IgD-negative memory B cell (primary cell): Measurements from ENCODE around the gene SETD1A. TPM values are rescaled to one million over a fixed set of nuclear protein-coding genes. Genes with fewer than 3 reads are reported as not detected.

Experiments used
- H3K27ac Mint-ChIP-seq, 3 donors: one replicate each; pipeline ENCODE4 v1.8.0; 2020 to 2022; ENCODE audit warnings: mild to moderate bottlenecking in 3 of 3, mixed read lengths in 3 of 3, moderate library complexity in 1 of 3
- H3K27me3 Mint-ChIP-seq: one replicate; pipeline ENCODE4 v1.8.0; 2021; ENCODE audit warnings: mixed read lengths
- H3K36me3 Mint-ChIP-seq: one replicate; pipeline ENCODE4 v1.8.0; 2020; ENCODE audit warnings: mild to moderate bottlenecking, mixed read lengths
- H3K4me1 Mint-ChIP-seq, 3 donors: one replicate each; pipeline ENCODE4 v1.8.0; 2020 to 2022; ENCODE audit warnings: mixed read lengths in 3 of 3, mild to moderate bottlenecking in 1 of 3
- H3K4me3 Mint-ChIP-seq, 4 donors: one replicate each; pipeline ENCODE4 v1.8.0; 2020 to 2022; ENCODE audit warnings: mild to moderate bottlenecking in 4 of 4, mixed read lengths in 4 of 4, moderate library complexity in 3 of 4
- H3K9me3 Mint-ChIP-seq, 3 donors: one replicate each; pipeline ENCODE4 v1.8.0; 2020 to 2021; ENCODE audit warnings: mixed read lengths in 3 of 3, mild to moderate bottlenecking in 1 of 3
- polyA plus RNA-seq: library from polyadenylated mRNA; unstranded; fragments of 300-500 nt; fragmentation: Illumina TruSeq; gene quantifications from one replicate; pipeline ENCODE4 v1.2.3, GENCODE V29; 2021

Gene SETD1A
- polyA plus RNA-seq, 1 donor from 2014 or later, result 3.0 TPM

DNA sequence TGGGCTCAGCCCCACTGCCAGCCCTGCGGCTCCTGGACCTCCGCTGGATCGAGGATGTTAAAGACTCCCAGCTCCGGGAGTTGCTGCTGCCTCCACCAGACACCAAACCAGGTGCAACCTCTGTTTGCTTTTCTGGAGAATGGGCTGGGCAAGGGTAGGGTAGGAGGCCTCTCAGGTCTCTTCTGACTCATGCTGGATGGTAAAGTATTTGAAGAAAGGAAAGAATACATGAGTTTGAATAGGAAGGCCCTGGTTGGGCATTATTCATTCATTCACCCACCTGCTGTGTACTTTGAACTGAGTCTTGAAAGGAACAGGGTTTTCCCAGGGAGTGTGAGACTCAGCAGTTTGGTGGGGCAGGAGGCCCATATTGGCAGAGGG, 15.1 kb upstream of the SETD1A start:
- peaks cover 10 to 18% (median 13%) of the 10 kb centered on the region in 3 donors for H3K4me1 Mint-ChIP-seq
- H3K9me3 Mint-ChIP-seq, result no peaks in the 10 kb centered on the region
- H3K4me3 Mint-ChIP-seq, result peak overlapping the region in 2 of 4 donors; percentile 70 to 74
- peak overlapping the region in 1 of 3 donors; percentile 62 for H3K27ac Mint-ChIP-seq
- no peaks in the 10 kb centered on the region for H3K27me3 Mint-ChIP-seq
- H3K36me3 Mint-ChIP-seq, result peaks cover 10% of the 10 kb centered on the region

GRCh38 chr16:30944352-30944751, 13.2 kb upstream of the SETD1A start:
- no peak overlapping the region for H3K4me3 Mint-ChIP-seq
- peaks cover 7 to 18% (median 8%) of the 10 kb centered on the region in 3 donors for H3K4me1 Mint-ChIP-seq
- no peaks in the 10 kb centered on the region for H3K9me3 Mint-ChIP-seq
- H3K27ac Mint-ChIP-seq, result no peak overlapping the region
- H3K27me3 Mint-ChIP-seq, result no peaks in the 10 kb centered on the region
- H3K36me3 Mint-ChIP-seq, result peaks cover 10% of the 10 kb centered on the region

DNA sequence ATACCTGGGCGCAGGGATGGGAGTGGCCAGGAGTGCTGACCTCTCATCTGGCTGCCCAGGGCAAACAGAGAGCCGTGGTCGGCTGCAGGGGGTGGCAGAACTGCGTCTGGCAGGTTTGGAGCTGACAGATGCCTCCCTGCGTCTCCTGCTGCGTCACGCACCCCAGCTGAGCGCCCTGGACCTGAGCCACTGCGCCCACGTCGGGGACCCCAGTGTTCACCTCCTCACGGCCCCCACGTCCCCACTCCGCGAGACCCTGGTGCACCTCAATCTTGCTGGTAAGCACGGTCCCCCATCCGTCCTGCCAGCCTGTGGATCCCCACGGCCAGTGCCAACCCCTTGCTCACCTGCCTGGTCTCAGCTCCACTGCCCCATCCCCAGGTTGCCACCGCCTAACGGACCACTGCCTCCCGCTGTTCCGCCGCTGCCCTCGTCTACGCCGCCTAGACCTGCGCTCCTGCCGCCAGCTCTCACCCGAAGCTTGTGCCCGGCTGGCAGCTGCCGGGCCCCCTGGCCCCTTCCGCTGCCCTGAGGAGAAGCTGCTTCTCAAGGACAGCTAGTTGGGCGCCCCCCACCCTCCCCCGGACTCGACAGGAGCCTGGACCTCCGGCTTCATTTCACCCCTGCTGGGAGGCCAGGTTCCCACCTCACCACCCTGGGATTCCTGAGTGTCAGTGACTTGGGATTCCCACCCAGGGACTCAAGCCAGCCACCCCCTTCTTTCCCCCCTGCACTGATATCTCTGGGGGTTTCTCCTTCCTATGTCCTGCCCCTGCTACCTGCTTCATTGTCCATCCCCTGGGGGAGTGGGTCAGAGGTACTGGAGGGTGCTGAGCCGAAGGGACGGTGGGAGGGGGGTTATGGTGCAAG, 10.6 kb upstream of the SETD1A start:
- Mint-ChIP-seq H3K36me3 (peaks cover 10% of the 10 kb centered on the region), H3K4me1 (peaks cover 14 to 21% (median 15%) of the 10 kb centered on the region in 3 donors), H3K9me3 (no peaks in the 10 kb centered on the region)

DNA sequence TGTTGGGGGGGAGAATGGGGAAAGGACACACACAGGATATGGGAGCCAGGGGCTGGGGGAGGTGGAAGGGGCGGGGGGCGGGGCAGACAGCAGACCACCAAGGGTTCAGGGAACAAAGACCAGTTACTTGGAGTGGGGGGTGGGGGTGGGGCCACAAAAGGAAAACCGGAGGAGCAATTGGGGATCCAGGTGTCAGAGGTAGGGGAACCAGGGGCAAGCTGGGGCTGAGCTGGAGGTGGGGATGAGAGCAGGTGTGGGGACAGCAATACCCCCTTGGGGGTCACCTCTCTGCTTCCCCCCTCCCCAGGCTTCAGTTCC, 10.1 kb upstream of the SETD1A start:
- Mint-ChIP-seq H3K27me3 (no peaks in the 10 kb centered on the region), H3K9me3 (no peaks in the 10 kb centered on the region), H3K27ac (no peak overlapping the region), H3K36me3 (peaks cover 9% of the 10 kb centered on the region), H3K4me1 (peaks cover 11 to 18% (median 12%) of the 10 kb centered on the region in 3 donors), H3K4me3 (no peak overlapping the region)

More for the DNA sequence above, 10.6 kb upstream of the SETD1A start:
- Mint-ChIP-seq H3K27me3 (no peaks in the 10 kb centered on the region), H3K27ac (peak overlapping the region in 1 of 3 donors; percentile 53), H3K4me3 (peak overlapping the region in 3 of 4 donors; percentile 2 to 84 (median 30))

GRCh38 chr16:30947859-30948666, 9.5 kb upstream of the SETD1A start:
- H3K27me3 Mint-ChIP-seq, result no peaks in the 10 kb centered on the region
- peak overlapping the region in 2 of 3 donors; percentile 87 to 89 for H3K27ac Mint-ChIP-seq
- H3K4me3 Mint-ChIP-seq, result peak overlapping the region; percentile 43 to 99 (median 64)

DNA sequence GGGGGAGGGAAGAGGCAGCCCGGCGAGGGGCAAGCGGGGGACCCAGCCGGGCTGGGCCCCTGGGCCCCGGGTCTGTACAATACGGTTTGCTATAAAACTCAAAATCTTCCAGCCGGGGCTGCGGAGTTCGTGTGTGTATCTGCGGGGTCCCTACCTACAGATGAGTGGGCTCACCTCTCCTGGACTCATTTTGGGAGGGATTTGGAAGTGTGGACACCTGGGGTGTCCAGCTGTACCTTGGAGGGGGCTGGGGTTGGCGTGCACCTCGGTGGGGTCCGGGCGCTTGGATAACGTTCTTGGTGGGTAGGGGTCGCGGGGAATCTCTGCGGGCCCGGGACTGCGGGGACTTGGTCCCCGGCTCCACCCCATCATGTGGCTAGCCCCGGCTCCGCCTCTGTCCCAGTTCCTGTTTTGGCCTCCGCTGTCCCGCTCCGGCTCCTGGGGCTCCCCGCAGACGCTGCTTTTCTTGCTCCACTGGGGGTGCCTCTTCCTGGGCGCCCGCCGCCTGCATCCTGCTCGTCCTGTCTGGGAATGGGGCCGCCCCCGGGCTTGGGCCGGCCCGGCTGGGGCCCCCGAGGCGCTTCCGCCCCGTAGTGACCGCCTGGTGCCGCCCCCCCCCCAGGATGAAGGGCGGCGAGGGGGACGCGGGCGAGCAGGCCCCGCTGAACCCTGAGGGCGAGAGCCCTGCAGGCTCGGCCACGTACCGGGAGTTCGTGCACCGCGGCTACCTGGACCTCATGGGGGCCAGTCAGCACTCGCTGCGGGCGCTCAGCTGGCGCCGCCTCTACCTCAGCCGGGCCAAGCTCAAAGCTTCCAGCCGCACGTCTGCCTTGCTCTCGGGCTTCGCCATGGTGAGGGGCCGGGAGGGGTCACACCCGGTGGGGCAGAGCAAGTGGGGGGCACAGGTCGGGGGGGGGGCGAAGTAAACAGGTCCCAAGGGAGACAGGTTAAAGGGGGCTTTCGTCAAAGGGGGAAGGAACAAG, 8.6 kb upstream of the SETD1A start, which contains the start of gene ORAI3:
TSS of gene ORAI3 (plus strand) at position 402 of the 983 bp plus-strand sequence. CDS start at position 624, 222 bp downstream.
- H3K27me3 Mint-ChIP-seq, result no peaks in the 10 kb centered on the region
- peaks cover 12 to 23% (median 14%) of the 10 kb centered on the region in 3 donors for H3K4me1 Mint-ChIP-seq
- no peaks in the 10 kb centered on the region for H3K9me3 Mint-ChIP-seq
- H3K4me3 Mint-ChIP-seq, result peak within 1 kb of the TSS; percentile 90 to 99 (median 97)
- H3K27ac Mint-ChIP-seq, result peak within 1 kb of the TSS; percentile 89 to 96 (median 90)
- H3K36me3 Mint-ChIP-seq, result peaks cover 5% of the 10 kb centered on the region

More at GRCh38 chr16:30947859-30948666, 9.5 kb upstream of the SETD1A start:
- no peaks in the 10 kb centered on the region for H3K9me3 Mint-ChIP-seq
- peaks cover 10 to 18% (median 12%) of the 10 kb centered on the region in 3 donors for H3K4me1 Mint-ChIP-seq
- H3K36me3 Mint-ChIP-seq, result peaks cover 5% of the 10 kb centered on the region

- peak overlapping the region; percentile 90 to 99 (median 97) for H3K4me3 Mint-ChIP-seq
- H3K27ac Mint-ChIP-seq, result peak overlapping the region; percentile 80 to 96 (median 90)
- peaks cover 2% of the 10 kb centered on the region for H3K36me3 Mint-ChIP-seq
- no peaks in the 10 kb centered on the region for H3K9me3 Mint-ChIP-seq
- peaks cover 14 to 18% (median 15%) of the 10 kb centered on the region in 3 donors for H3K4me1 Mint-ChIP-seq
- no peaks in the 10 kb centered on the region for H3K27me3 Mint-ChIP-seq
These were observed 7.7 kb upstream of the SETD1A start for GRCh38 chr16:30949650-30950515.

GRCh38 chr16:30950516-30951065, 7.0 kb upstream of the SETD1A start:
- Mint-ChIP-seq H3K4me1 (peaks cover 14 to 18% (median 15%) of the 10 kb centered on the region in 3 donors), H3K27me3 (no peaks in the 10 kb centered on the region), H3K9me3 (no peaks in the 10 kb centered on the region), H3K4me3 (peak overlapping the region; percentile 90 to 99 (median 97)), H3K27ac (peak overlapping the region; percentile 80 to 96 (median 90)), H3K36me3 (peaks cover 2% of the 10 kb centered on the region)

DNA sequence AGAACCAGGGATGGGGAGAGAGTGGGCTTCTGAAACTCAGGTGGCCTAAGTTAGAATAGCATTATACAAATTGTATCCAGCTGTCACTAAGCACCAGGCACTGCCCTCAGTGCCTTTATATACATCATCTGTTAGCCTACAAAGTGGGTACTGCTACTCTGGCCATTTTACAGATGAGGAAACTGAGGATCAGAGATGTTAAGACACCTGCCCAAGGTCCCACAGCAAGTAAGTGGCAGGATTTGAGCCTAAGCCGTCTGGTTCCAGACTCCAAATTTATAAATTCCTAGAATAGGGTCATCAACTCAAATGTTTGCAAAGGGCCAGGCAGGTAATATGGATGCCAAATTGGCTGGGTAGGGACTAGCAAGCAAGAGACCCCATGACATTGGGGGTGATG, 6.4 kb upstream of the SETD1A start:
- Mint-ChIP-seq H3K4me1 (peaks cover 14 to 16% (median 15%) of the 10 kb centered on the region in 3 donors), H3K27ac (peak overlapping the region in 1 of 3 donors; percentile 74), H3K9me3 (no peaks in the 10 kb centered on the region), H3K27me3 (no peaks in the 10 kb centered on the region), H3K4me3 (peak overlapping the region in 1 of 4 donors; percentile 99), H3K36me3 (peaks cover 2% of the 10 kb centered on the region)

DNA sequence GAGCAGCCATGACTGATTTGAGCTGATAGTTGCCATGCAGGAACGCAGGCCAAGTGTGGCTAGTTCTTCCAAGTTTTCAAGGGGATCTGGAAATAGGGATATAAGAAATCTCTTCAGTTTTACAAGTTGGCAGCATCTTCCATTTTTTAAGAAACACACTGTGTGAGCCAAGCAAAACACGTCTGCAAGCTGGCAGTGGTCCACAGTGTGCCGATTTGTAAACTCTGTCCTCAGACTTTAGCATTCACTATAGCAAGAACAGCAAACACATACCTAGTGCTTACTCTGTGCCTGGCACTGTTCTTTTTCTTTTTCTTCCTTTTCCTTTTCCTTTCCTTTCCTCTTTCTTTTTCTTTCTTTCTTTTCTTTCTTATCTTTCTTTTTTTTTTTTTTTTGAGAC, 5.8 kb upstream of the SETD1A start:
- Mint-ChIP-seq H3K27me3 (no peaks in the 10 kb centered on the region), H3K4me3 (peak overlapping the region in 2 of 4 donors; percentile 53 to 99), H3K36me3 (no peaks in the 10 kb centered on the region), H3K27ac (peak overlapping the region in 1 of 3 donors; percentile 74), H3K4me1 (peaks cover 14 to 16% (median 15%) of the 10 kb centered on the region in 3 donors), H3K9me3 (no peaks in the 10 kb centered on the region)

GRCh38 chr16:30953111-30953510, 4.4 kb upstream of the SETD1A start:
- peaks cover 15 to 21% (median 19%) of the 10 kb centered on the region in 3 donors for H3K4me1 Mint-ChIP-seq
- H3K36me3 Mint-ChIP-seq, result no peaks in the 10 kb centered on the region
- no peaks in the 10 kb centered on the region for H3K9me3 Mint-ChIP-seq
- peak overlapping the region in 1 of 4 donors; percentile 95 for H3K4me3 Mint-ChIP-seq
- no peaks in the 10 kb centered on the region for H3K27me3 Mint-ChIP-seq
- H3K27ac Mint-ChIP-seq, result peak overlapping the region in 2 of 3 donors; percentile 8 to 100

GRCh38 chr16:30953511-30954124, 3.9 kb upstream of the SETD1A start:
- no peaks in the 10 kb centered on the region for H3K36me3 Mint-ChIP-seq
- H3K9me3 Mint-ChIP-seq, result no peaks in the 10 kb centered on the region
- H3K27me3 Mint-ChIP-seq, result no peaks in the 10 kb centered on the region
- peak overlapping the region in 2 of 3 donors; percentile 8 to 100 for H3K27ac Mint-ChIP-seq
- H3K4me1 Mint-ChIP-seq, result peaks cover 18 to 21% (median 18%) of the 10 kb centered on the region in 3 donors
- H3K4me3 Mint-ChIP-seq, result peak overlapping the region in 1 of 4 donors; percentile 95
